HL-60 (cell line): ENCODE measurements around the gene AANAT.

Source experiments
- GABPA ChIP-seq: IDR thresholded peaks from 2 replicates; pipeline ENCODE4 v1.6.1; 2012; ENCODE audit warnings: low read depth
- TF ChIP-seq, protein P1 (sequence below): IDR thresholded peaks from one replicate; pipeline ENCODE4 v1.5.1; 2011; ENCODE audit warnings: low read length, control low read depth, inconsistent platforms; ENCODE audit not compliant: insufficient read depth

DNA sequence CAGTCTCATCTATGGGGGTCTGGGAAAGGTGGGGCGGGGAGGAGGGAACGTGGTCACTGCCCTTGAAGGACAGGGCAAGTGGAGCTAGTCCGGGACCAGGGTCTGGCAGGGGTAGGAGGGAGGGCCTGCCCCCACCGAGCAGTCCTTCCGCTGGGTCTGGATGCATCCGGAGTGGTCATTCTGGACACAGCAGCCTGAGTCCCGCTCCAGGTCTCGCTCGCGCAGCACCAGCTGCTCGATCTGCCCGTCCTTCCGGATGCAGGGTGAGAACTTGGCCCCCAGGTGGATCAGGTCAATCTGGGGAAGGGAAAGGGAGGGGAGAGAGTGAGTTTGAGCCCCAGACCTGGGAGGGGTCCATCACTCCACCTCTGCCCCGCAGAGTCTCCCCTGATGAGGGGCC is 6.8 kb downstream of the AANAT start:
- TF ChIP-seq, protein P1, sequence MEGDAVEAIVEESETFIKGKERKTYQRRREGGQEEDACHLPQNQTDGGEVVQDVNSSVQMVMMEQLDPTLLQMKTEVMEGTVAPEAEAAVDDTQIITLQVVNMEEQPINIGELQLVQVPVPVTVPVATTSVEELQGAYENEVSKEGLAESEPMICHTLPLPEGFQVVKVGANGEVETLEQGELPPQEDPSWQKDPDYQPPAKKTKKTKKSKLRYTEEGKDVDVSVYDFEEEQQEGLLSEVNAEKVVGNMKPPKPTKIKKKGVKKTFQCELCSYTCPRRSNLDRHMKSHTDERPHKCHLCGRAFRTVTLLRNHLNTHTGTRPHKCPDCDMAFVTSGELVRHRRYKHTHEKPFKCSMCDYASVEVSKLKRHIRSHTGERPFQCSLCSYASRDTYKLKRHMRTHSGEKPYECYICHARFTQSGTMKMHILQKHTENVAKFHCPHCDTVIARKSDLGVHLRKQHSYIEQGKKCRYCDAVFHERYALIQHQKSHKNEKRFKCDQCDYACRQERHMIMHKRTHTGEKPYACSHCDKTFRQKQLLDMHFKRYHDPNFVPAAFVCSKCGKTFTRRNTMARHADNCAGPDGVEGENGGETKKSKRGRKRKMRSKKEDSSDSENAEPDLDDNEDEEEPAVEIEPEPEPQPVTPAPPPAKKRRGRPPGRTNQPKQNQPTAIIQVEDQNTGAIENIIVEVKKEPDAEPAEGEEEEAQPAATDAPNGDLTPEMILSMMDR: no peak
- no peak for TF ChIP-seq GABPA
